HG03135 (cell line): ENCODE results near the gene TRPM3.

Experiments
- ATAC-seq: cut with Tn5 transposase; IDR thresholded peaks from one replicate; pipeline ENCODE4 v1.9.1; 2021; ENCODE audit warnings: mild to moderate bottlenecking, moderate library complexity; ENCODE audit not compliant: unreplicated experiment

The TRPM3 gene

GRCh38 chr9:70901746-70902145 lies 219.7 kb downstream of the TRPM3 start:
- ATAC-seq, result no peak

GRCh38 chr9:70901013-70901412 lies 220.4 kb downstream of the TRPM3 start:
- ATAC-seq, result no peak

- no peak for ATAC-seq
These were observed 227.8 kb downstream of the TRPM3 start for GRCh38 chr9:70893580-70894122.

- no peak for ATAC-seq
These were observed 232.9 kb downstream of the TRPM3 start for GRCh38 chr9:70888471-70888870.

GRCh38 chr9:70887826-70888225 lies 233.6 kb downstream of the TRPM3 start:
- no peak for ATAC-seq

GRCh38 chr9:70883963-70884793 lies 237.2 kb downstream of the TRPM3 start:
- ATAC-seq, result no peak

GRCh38 chr9:70883056-70883455 lies 238.4 kb downstream of the TRPM3 start:
- no peak for ATAC-seq

- no peak for ATAC-seq
These were observed 240.1 kb downstream of the TRPM3 start for GRCh38 chr9:70881333-70881732.

GRCh38 chr9:70880535-70880934 lies 240.9 kb downstream of the TRPM3 start:
- ATAC-seq, result no peak

GRCh38 chr9:70878576-70878975 lies 242.8 kb downstream of the TRPM3 start:
- ATAC-seq, result no peak

- no peak for ATAC-seq
These were observed 247.0 kb downstream of the TRPM3 start for GRCh38 chr9:70874451-70874850.

GRCh38 chr9:70873506-70873905 lies 247.9 kb downstream of the TRPM3 start:
- no peak for ATAC-seq

- no peak for ATAC-seq
These were observed 252.5 kb downstream of the TRPM3 start for GRCh38 chr9:70868661-70869652.

- ATAC-seq, result no peak
These were observed 253.4 kb downstream of the TRPM3 start for GRCh38 chr9:70868041-70868440.

- no peak for ATAC-seq
These were observed 255.9 kb downstream of the TRPM3 start for GRCh38 chr9:70865471-70865870.

- ATAC-seq, result no peak
These were observed 259.6 kb downstream of the TRPM3 start for GRCh38 chr9:70861797-70862196.

GRCh38 chr9:70861376-70861775 lies 260.0 kb downstream of the TRPM3 start:
- ATAC-seq, result no peak

- no peak for ATAC-seq
These were observed 261.7 kb downstream of the TRPM3 start for GRCh38 chr9:70859694-70860093.

- no peak for ATAC-seq
These were observed 265.0 kb downstream of the TRPM3 start for GRCh38 chr9:70856411-70856810.

- ATAC-seq, result no peak
These were observed 268.6 kb downstream of the TRPM3 start for GRCh38 chr9:70852711-70853240.

GRCh38 chr9:70840266-70840665 lies 281.2 kb downstream of the TRPM3 start:
- ATAC-seq, result no peak
